GM12873 (cell line): ENCODE data around the gene UNC5B.

ENCODE experiments used
- TF ChIP-seq, protein P1 (sequence below): IDR thresholded peaks from 2 replicates; pipeline ENCODE4 v1.5.1; 2012; ENCODE audit warnings: low read depth, mild to moderate bottlenecking, moderate library complexity, low read length, control low read depth; ENCODE audit not compliant: insufficient read depth; ENCODE audit errors: missing control alignments

Gene UNC5B

DNA sequence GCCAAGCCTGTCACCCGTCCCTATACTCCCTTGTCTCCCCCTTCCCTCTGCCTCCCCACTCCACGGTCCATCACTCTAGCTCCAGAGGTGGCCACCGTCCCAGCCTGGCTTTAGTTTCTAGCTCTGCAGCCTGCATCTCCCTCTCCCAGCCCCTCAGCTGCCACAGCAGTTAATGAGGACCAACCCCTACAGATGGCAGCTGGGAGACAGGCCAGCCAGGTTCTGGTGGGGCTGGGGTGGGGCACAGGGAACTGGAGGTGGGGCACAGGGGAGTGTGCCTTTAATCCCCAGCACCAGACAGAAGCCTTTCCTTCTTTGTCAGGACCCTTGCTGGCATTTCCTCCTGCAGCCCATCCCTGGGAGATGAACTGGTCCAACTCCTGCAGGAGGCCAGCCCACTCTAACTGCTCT lies 21.1 kb downstream of the UNC5B start:
- TF ChIP-seq, protein P1, sequence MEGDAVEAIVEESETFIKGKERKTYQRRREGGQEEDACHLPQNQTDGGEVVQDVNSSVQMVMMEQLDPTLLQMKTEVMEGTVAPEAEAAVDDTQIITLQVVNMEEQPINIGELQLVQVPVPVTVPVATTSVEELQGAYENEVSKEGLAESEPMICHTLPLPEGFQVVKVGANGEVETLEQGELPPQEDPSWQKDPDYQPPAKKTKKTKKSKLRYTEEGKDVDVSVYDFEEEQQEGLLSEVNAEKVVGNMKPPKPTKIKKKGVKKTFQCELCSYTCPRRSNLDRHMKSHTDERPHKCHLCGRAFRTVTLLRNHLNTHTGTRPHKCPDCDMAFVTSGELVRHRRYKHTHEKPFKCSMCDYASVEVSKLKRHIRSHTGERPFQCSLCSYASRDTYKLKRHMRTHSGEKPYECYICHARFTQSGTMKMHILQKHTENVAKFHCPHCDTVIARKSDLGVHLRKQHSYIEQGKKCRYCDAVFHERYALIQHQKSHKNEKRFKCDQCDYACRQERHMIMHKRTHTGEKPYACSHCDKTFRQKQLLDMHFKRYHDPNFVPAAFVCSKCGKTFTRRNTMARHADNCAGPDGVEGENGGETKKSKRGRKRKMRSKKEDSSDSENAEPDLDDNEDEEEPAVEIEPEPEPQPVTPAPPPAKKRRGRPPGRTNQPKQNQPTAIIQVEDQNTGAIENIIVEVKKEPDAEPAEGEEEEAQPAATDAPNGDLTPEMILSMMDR = no peak

DNA sequence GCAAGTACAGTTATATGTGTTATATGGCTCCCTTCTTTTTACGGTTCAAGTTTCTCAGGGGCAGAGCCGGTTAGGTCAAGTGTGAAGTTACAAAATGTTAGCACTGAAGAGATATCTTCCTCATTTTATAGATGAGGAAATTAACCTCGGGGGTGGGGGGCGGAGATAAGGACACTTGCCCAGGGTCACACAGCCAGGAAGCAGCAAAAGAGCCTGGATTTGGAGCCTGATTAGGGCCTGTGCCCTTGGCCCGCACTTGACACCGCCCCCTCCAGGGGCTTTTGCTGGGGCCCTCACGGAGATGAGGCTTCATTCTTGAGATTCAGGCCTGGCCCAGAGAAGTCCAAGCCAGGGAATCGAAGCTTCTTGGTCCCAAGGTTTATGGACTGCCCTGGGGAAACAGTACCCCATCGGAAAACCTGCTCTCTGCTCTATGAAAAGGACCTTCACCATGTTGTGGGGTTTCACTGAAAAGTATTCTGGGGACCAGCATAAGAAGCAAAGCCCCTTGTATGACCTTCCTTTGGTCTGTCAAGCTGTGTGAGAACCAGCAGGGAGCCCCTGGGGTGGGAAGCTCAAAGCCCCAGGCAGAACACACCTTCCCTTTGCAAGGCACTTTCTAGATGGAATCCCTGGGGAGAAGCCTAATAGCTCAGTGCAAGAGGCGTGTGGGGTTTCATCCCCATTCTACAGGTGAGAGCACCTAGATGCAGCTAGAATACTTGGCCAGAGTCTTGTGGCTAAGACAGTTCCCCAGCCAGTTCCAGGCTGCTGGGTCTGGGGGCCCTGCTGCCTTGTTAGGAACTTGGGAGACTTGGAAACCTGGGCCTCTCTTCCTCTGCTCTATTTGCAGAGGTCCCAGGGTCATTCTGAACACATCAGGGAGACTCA lies 21.9 kb downstream of the UNC5B start:
- TF ChIP-seq, protein P1 = no peak

- TF ChIP-seq, protein P1 = no peak
These were observed 22.8 kb downstream of the UNC5B start for GRCh38 chr10:71234970-71235685.

DNA sequence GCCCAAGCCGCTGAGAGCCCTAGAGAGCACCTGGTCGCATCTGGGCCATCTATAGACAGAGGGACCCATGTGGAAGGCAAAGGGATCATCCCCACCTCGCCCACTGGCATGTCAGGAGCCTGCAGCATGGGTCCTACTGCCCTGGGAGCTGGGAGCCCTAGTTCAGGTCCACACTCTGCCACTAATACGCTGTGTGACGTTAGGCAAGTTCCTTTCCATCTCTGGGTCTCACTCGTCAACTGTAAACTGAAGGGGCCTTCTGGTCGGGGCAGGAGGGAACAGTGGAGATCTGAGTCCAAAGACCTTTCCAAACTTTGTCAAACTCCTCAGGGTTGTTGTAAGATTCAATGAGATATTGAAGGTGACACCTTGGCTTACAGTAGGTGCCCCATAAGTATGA lies 23.4 kb downstream of the UNC5B start:
- TF ChIP-seq, protein P1 = no peak

DNA sequence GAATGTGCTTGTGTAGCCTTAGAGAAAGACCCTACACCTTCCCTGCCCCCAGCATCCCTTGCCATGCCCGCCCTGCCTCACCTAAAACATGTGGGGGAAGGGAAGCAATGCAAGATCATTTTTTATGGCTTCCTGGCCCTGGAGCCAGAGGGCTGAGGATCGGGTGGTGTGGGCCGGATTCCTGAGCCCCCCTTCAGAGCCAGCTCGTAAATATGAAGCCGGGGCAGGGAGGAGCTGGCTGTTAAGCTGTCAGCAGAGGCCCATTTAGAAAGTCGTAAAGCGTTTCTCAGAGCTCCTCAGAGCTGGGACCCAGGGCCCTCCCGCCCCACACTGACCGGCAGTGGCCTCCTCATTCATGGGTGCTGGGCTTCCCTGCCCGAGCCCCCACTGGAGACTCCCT lies 23.9 kb downstream of the UNC5B start:
- TF ChIP-seq, protein P1 = no peak

DNA sequence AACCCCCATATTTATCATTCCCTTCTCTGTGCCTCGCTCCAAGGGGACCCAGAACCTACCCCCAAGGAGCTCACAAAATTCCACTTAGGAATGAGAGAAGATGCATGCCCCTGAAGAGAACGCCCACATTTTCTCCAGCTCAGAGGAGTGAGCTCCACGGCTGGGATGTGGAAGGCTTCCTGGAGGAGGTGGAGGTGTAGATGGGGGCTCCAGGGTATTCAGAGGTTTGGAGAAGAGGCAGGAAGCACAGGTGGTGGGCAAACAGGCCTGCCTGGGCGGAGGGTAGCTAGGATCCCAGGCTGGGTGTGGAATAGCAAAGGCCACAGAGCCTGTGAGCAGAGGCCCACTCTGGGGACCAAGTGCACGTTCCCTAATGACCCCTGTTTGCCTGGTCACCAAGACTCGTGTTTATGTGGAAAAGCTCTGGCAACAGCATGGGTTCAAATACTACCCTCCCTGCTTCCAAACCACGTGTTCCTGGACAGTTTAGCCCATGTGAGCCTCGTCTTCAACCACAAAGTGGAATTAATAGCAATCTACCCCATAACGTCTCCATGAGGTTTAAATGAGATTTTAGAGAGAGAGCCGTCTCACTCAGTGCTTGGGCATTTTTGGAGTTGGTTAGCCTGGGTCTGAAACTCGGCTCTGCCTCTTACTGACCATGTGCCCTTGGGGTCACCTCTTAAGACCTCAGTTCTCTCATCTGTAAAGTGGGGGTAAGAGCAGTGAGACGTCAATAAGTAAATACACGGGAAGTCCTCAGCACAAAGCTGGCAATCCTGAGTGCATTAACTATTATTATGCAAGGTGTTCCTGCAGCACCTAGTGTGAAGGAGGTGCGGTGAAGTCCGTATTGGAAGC lies 24.7 kb downstream of the UNC5B start:
- TF ChIP-seq, protein P1 = no peak
